ENCODE data around the gene PARP8.

The PARP8 gene

DNA sequence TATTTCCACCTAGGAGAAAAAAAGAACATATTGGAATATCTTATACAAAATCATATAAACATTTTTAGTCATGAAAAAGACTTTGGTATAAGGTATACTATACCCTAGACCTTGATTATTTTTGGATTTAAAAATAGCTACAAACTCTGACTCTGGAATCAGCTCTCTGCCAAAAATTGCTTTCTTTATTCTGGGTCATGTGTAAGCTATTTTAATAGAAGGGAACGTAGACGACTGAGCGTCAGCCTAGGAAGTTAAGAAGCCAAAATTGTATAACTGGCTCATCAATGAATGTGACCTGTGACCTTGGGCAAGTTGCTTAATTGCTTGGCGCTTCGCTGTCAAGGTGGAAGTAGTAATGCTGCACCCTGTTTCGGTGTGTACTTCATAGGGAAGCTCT lies 157.1 kb downstream of the PARP8 start:
- H3K4me3 ChIP-seq (ENCODE audit: low read depth, low read length), result no peak overlapping the region
- no peak for TF ChIP-seq CTCF (IDR thresholded peaks at IDR 0.05; ENCODE audit: low read depth, low read length)

DNA sequence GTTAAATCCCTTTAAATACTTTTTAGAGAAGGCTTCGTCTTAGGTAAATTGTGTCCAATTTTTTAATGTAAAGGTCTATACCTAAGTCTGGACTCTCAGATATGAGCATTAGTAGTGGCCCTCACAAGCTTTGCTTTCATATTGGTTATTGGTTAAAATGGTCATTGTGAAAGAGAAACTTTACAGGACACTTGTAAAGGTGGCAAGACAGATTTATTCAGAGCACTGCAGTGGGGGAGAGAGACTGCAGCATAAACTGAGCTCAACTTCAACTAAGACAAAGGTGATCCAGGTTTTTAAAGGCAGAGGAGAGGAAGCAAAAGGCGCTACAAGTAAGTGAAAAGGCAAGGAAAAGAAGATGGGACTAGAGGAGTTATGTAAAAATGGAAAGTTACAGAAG lies 157.7 kb downstream of the PARP8 start:
- no peak for TF ChIP-seq CTCF (IDR thresholded peaks at IDR 0.05; ENCODE audit: low read depth, low read length)
- H3K4me3 ChIP-seq (ENCODE audit: low read depth, low read length), result no peak overlapping the region

- no peak overlapping the region for H3K4me3 ChIP-seq (ENCODE audit: low read depth, low read length)
- no peak for TF ChIP-seq CTCF (IDR thresholded peaks at IDR 0.05; ENCODE audit: low read depth, low read length)
Observed at GRCh38 chr5:50827516-50828247, 161.2 kb downstream of the PARP8 start.

DNA sequence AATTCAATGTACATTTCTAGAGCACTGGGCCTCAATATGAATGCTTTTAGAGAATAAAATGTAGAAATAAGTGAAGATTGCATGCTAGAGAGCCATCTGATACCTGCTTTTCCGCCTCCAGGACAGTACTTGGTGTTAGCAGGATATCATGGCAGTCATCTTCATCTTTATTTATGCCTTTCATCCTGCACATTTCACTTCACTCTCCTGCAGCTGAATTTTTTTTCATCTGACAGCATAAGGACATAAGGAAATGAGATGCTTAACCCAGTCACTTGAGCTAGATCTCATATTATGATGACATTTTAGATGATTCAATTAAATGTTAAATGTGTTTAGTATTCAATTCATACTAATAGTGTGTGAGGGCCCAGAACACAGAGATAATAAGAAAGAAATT lies 162.6 kb downstream of the PARP8 start:
- TF ChIP-seq CTCF (IDR thresholded peaks at IDR 0.05; ENCODE audit: low read depth, low read length), result no peak
- H3K4me3 ChIP-seq (ENCODE audit: low read depth, low read length), result no peak overlapping the region

DNA sequence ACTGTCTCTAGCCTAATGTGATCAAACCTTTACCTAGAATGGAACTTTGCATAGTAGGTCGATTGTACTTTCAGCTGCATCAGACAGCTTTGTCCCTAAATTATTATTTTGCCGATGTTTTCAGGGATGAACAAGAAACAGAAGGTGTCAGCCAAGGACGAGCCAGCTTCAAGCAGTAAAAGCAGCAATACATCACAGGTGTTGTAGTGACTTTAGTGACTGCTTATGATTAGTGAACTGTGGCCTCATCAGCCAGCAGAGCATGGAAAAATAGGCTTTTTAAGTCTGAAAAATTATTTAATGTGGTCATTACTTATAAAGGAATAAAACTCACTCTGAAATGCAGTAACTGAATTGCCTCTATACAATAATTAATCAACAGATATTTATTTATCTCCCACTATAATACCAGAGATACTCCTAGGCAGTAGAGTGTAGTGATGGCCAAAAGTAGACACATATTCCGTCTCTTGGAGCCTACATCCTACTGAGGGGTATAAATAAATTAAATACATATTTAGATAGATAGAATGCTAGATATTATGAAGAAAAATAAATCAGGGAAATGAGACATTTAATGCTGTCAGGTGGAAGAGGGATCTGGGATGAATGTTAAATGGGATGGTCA lies 166.3 kb downstream of the PARP8 start:
- TF ChIP-seq CTCF (IDR thresholded peaks at IDR 0.05; ENCODE audit: low read depth, low read length), result no peak
- H3K4me3 ChIP-seq (ENCODE audit: low read depth, low read length), result no peak overlapping the region

GRCh38 chr5:50836356-50836755 lies 169.9 kb downstream of the PARP8 start:
- no peak for TF ChIP-seq CTCF (IDR thresholded peaks at IDR 0.05; ENCODE audit: low read depth, low read length)
- no peak overlapping the region for H3K4me3 ChIP-seq (ENCODE audit: low read depth, low read length)

DNA sequence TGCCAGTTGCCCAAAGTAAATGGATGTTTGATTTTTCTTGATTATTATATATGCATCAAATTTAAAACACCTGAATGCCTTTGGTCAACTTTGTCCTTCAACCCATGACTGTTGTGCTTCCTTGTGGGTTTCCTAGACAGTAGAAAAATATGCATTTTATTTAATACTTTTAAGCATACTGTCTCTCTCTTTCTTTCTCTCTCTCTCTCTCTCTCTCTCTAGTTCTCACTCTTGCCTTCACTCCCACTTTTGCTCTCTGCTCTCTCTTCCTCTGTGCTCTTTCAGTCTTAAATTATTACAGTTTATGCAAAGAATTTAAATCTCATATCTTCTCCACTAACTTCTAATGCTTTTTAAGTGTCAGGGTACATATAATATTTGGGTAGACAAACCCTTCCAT lies 173.0 kb downstream of the PARP8 start:
- H3K4me3 ChIP-seq (ENCODE audit: low read depth, low read length), result no peak overlapping the region
- no peak for TF ChIP-seq CTCF (IDR thresholded peaks at IDR 0.05; ENCODE audit: low read depth, low read length)
